Vagina (tissue), 2 donors: ENCODE results near the gene URM1. TPM values are rescaled to one million over a fixed set of nuclear protein-coding genes. Genes with fewer than 3 reads are reported as not detected.
"Not testable (repeated sequence)": the region's sequence is repeated elsewhere in the genome, so short reads cannot be mapped to it uniquely, and the experiment has no call there.

Experiments used
- DNase-seq, 2 donors: peaks; one replicate each; pipeline ENCODE4 v3.0.0-alpha.2; 2017; ENCODE audit errors: extremely low spot score in 2 of 2
- H3K27ac ChIP-seq: fragments of 200-600 bp; sonication (generic); one replicate; pipeline ENCODE4 v1.5.1; 2019
- H3K27me3 ChIP-seq: fragments of 200-600 bp; sonication (generic); one replicate; pipeline ENCODE4 v1.5.1; 2019
- H3K36me3 ChIP-seq, 2 donors: fragments of 200-600 bp; sonication (generic); one replicate each; pipeline ENCODE4 v1.5.1; 2017 to 2019
- H3K4me1 ChIP-seq: fragments of 200-600 bp; sonication (generic); one replicate; pipeline ENCODE4 v1.5.1; 2019
- H3K4me3 ChIP-seq, 2 donors: fragments of 200-600 bp; sonication (generic); 1 replicate in 1 of 2; 2 replicates in 1 of 2; pipeline ENCODE4 v1.5.1; 2016 to 2019
- H3K9me3 ChIP-seq: fragments of 200-600 bp; sonication (generic); one replicate; pipeline ENCODE4 v1.5.1; 2019
- POLR2A ChIP-seq, 2 donors: fragments of 450-650 bp; IDR thresholded peaks; one replicate each; pipeline ENCODE4 v1.6.1; 2017; ENCODE audit warnings: antibody characterized with exemption in 2 of 2, mild to moderate bottlenecking in 2 of 2, moderate library complexity in 2 of 2
- POLR2AphosphoS5 ChIP-seq, 2 donors: sonication (generic); formaldehyde crosslinking; IDR thresholded peaks; one replicate each; pipeline ENCODE4 v1.9.0; 2017; ENCODE audit warnings: antibody characterized with exemption in 2 of 2, mild to moderate bottlenecking in 2 of 2, low read depth in 1 of 2; ENCODE audit not compliant: insufficient read depth in 1 of 2
- intact Hi-C: fragments of 100-400 bp; cut with DNase I; formaldehyde crosslinking; loops from one replicate; pipeline ENCODE4 v1.15.1; 2023
- total RNA-seq: library from RNA; depleted of rRNA; stranded (reverse); fragments of >200 nt; gene quantifications from one replicate; pipeline ENCODE4 v1.2.3, GENCODE V29; 2016
- TF ChIP-seq, protein P1 (sequence below), 3 experiments: fragments of 450-650 bp in 2 of 3; fragments of 200-600 bp in 1 of 3; sonication (generic) in 1 of 3; IDR thresholded peaks; one replicate each; pipeline ENCODE4 v1.5.1; 2017 to 2019; ENCODE audit warnings: antibody characterized with exemption in 3 of 3, mild to moderate bottlenecking in 2 of 3, moderate library complexity in 2 of 3

Gene URM1
- total RNA-seq, 1 donor from 2014 or later: 15.2 TPM

GRCh38 chr9:128412120-128412790, 41.1 kb downstream of the URM1 start:
- Histone ChIP-seq H3K4me3 (no peak overlapping the region), H3K4me1 (no peaks in the 10 kb centered on the region), H3K36me3 (no peaks in the 10 kb centered on the region), H3K9me3 (no peaks in the 10 kb centered on the region), H3K27ac (no peak overlapping the region), H3K27me3 (no peaks in the 10 kb centered on the region)
- DNase-seq: no peak
- intact Hi-C loops: loop anchor here (10.0 kb wide), 1 partner anchor 47 kb away; no protein-coding TSS in a partner anchor
- no peak for TF ChIP-seq POLR2AphosphoS5 (IDR thresholded peaks at IDR 0.05; ENCODE audit: insufficient read depth in 1 of 2, low read depth in 1 of 2)
- TF ChIP-seq, protein P1, sequence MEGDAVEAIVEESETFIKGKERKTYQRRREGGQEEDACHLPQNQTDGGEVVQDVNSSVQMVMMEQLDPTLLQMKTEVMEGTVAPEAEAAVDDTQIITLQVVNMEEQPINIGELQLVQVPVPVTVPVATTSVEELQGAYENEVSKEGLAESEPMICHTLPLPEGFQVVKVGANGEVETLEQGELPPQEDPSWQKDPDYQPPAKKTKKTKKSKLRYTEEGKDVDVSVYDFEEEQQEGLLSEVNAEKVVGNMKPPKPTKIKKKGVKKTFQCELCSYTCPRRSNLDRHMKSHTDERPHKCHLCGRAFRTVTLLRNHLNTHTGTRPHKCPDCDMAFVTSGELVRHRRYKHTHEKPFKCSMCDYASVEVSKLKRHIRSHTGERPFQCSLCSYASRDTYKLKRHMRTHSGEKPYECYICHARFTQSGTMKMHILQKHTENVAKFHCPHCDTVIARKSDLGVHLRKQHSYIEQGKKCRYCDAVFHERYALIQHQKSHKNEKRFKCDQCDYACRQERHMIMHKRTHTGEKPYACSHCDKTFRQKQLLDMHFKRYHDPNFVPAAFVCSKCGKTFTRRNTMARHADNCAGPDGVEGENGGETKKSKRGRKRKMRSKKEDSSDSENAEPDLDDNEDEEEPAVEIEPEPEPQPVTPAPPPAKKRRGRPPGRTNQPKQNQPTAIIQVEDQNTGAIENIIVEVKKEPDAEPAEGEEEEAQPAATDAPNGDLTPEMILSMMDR (IDR thresholded peaks at IDR 0.05): peak in 2 of 3 experiments; percentile 19 to 31

GRCh38 chr9:128413728-128414127, 42.6 kb downstream of the URM1 start:
- not testable (repeated sequence) for H3K36me3 ChIP-seq, H3K4me3 ChIP-seq, H3K27me3 ChIP-seq, H3K4me1 ChIP-seq, DNase-seq, H3K9me3 ChIP-seq, H3K27ac ChIP-seq
- intact Hi-C loops: loop anchor here (10.0 kb wide), 1 partner anchor 49 kb away; no protein-coding TSS in a partner anchor

GRCh38 chr9:128414461-128414860, 43.3 kb downstream of the URM1 start:
- no peaks in the 10 kb centered on the region for H3K27me3 ChIP-seq
- H3K4me1 ChIP-seq: peaks cover 7% of the 10 kb centered on the region
- DNase-seq: no peak
- no peak overlapping the region for H3K4me3 ChIP-seq
- H3K27ac ChIP-seq: no peak overlapping the region
- TF ChIP-seq POLR2A (IDR thresholded peaks at IDR 0.05) (no peak), POLR2AphosphoS5 (IDR thresholded peaks at IDR 0.05; ENCODE audit: insufficient read depth in 1 of 2, low read depth in 1 of 2) (no peak)
- TF ChIP-seq, protein P1 (IDR thresholded peaks at IDR 0.05): no peak
- intact Hi-C loops: loop anchor here (10.0 kb wide), 1 partner anchor 50 kb away; no protein-coding TSS in a partner anchor
- H3K9me3 ChIP-seq: no peaks in the 10 kb centered on the region
- H3K36me3 ChIP-seq: no peaks in the 10 kb centered on the region

DNA sequence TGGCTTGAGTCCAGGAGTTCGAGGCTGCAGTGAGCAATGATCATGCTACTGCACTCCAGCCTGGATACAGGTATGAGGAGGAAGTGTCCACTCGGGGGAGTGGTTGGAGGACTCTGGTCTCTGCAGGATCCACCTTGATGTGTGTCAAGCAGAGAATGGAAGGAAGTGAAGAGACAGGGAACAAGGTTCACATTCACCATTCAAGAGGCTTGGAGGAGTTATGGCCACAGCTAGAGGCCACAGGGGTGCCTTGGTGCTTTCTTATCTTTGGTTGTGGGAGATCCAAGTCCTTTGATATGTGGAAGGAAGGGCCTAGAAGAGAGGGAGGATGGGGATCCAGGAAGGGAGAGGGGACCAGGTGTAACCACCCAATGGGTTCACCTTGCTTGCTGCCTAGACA, 44.1 kb downstream of the URM1 start:
- peaks cover 13% of the 10 kb centered on the region for H3K4me1 ChIP-seq
- H3K36me3 ChIP-seq: no peaks in the 10 kb centered on the region
- no peaks in the 10 kb centered on the region for H3K27me3 ChIP-seq
- intact Hi-C loops: loop anchor here (10.0 kb wide), 1 partner anchor 50 kb away; no protein-coding TSS in a partner anchor
- H3K9me3 ChIP-seq: no peaks in the 10 kb centered on the region
- DNase-seq: no peak
- H3K4me3 ChIP-seq: no peak overlapping the region
- TF ChIP-seq POLR2A (IDR thresholded peaks at IDR 0.05) (no peak), POLR2AphosphoS5 (IDR thresholded peaks at IDR 0.05; ENCODE audit: insufficient read depth in 1 of 2, low read depth in 1 of 2) (no peak)
- TF ChIP-seq, protein P1 (IDR thresholded peaks at IDR 0.05): no peak
- no peak overlapping the region for H3K27ac ChIP-seq

GRCh38 chr9:128416014-128416413, 44.8 kb downstream of the URM1 start:
- Histone ChIP-seq H3K27ac (no peak overlapping the region), H3K9me3 (no peaks in the 10 kb centered on the region), H3K36me3 (no peaks in the 10 kb centered on the region), H3K4me3 (no peak overlapping the region), H3K4me1 (peaks cover 16% of the 10 kb centered on the region), H3K27me3 (no peaks in the 10 kb centered on the region)
- DNase-seq: no peak
- intact Hi-C loops: loop anchor here (10.0 kb wide), 1 partner anchor 51 kb away; no protein-coding TSS in a partner anchor
- TF ChIP-seq POLR2AphosphoS5 (IDR thresholded peaks at IDR 0.05; ENCODE audit: insufficient read depth in 1 of 2, low read depth in 1 of 2) (peak in 1 of 2 donors; percentile 33), POLR2A (IDR thresholded peaks at IDR 0.05) (no peak)
- TF ChIP-seq, protein P1 (IDR thresholded peaks at IDR 0.05): no peak
